Activated CD8-positive, alpha-beta memory T cell treated with anti-CD3 and anti-CD28 coated beads, Interleukin-2, amount 50 U/mL, for 4 hours (primary cell): ENCODE results near the gene BMERB1.
"Not testable (repeated sequence)": the region's sequence is repeated elsewhere in the genome, so short reads cannot be mapped to it uniquely, and the experiment has no call there.

ENCODE experiments used
- DNase-seq: peaks from one replicate; pipeline ENCODE4 v3.0.0-alpha.2; 2020

Gene BMERB1

GRCh38 chr16:15524966-15525365 is 90.6 kb downstream of the BMERB1 start:
- no peak for DNase-seq

DNA sequence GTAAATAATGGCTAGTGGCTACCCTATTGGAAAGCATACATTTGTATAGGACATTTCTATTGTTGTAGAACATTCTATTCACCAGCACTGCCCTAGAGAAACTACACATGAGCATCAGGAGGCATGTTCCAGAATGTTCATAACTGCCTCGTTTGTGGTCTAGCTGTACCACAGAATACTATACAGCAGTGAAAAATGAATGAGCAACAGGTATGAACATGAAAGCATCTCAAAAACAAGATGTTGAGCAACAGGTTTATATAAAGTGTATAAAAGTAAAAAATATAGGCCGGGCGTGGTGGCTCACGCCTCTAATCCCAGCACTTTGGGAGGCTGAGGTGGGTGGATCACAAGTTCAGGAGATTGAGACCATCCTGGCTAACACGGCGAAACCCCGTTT is 91.7 kb downstream of the BMERB1 start:
- DNase-seq, result no peak

GRCh38 chr16:15526731-15527130 is 92.3 kb downstream of the BMERB1 start:
- no peak for DNase-seq

DNA sequence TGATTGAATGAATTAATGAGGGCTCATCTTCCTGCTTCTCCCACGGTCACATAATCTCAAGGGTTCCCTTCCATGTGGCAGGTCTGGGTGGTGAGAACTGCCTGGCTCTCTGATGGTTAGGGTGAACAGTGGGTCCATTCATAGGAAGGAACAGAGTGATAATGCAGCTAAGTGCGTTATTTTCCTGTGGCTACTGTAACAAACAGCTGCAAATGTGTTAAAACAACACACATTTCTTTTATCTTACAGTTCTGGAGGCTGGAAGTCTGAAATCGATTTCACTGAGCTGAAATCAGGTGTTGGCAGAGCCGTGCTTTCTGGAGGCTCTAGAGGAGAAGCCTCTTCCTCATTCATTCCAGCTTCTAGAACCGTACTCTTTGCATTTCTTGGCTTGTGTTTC is 95.3 kb downstream of the BMERB1 start:
- DNase-seq, result no peak

GRCh38 chr16:15530085-15530484 is 95.7 kb downstream of the BMERB1 start:
- no peak for DNase-seq

DNA sequence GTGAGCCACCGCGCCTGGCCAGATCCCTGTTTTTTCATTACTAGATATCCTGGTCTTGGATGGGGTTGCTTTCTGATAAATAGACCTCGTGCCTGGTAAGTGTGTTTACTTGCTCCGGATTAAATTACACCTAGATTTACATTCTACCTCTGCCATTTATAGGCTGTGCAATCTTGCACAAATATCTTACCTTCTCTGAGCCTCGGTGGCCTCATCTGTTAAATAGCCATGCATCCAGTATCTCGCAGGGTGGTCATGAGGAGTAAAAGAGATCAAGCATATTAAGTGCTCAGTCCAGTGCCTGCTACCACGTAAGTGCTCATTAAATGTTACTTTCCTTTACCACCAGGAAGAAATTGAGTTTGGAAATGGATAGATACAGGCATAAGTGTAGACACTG is 98.4 kb downstream of the BMERB1 start:
- DNase-seq, result no peak

- DNase-seq, result no peak
These were observed 99.0 kb downstream of the BMERB1 start for GRCh38 chr16:15533386-15533785.

DNA sequence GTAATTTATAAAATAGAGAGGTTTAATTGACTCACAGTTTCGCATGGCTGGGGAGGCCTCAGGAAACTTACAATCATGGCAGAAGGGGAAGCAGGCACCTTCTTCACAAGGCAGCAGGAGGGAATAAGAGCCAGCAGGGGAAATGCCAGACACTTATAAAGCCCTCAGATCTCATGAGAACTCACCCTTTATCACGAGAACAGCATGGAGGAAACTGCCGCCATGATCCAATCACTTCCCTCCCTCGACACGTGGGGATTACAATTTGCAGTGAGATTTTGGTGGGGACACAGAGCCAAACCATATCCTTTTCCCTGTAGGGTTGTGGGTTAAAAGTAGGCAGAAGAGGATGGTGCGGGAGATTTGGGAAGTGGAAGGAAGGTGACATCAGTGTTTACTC is 101.4 kb downstream of the BMERB1 start:
- DNase-seq, result no peak

DNA sequence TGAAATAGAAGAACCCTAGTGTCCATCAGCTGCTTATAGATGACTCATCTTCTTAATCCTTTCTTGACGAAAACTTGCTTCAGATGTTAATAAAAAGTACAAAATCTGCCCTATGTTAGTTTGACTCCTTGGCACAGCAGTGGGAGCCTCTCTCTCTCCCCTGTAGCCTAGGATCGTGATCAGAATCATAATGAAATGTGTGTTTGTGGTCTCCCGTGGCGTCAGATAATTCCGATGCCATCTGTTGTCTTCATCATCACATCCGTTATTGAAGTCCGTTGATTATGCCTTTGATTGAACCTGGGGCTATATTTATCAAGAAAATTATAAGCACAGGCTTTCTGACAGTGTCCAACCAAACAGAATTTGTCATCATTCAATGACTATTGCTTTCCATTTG is 102.5 kb downstream of the BMERB1 start:
- no peak for DNase-seq

DNA sequence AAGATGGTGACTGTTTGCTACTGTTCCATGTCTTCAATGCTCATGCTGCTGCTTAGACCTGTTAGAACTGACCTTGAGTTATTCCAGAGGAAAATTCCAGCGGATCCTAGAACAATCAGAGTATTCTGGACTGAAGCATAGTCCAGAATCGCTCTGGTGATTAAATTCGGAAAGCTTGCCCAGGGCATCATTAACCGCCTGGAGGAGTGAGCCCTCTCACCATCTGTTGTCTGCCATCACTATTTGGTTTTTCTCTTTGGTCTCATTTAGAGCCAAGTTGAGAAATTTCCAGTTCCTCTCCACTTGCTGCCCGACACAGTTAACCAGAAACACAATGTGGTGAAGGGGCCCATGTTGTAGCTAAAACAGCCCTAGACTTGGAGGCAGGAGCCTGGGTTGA is 104.1 kb downstream of the BMERB1 start:
- DNase-seq, result no peak

- no peak for DNase-seq
These were observed 104.8 kb downstream of the BMERB1 start for GRCh38 chr16:15539197-15539596.

DNA sequence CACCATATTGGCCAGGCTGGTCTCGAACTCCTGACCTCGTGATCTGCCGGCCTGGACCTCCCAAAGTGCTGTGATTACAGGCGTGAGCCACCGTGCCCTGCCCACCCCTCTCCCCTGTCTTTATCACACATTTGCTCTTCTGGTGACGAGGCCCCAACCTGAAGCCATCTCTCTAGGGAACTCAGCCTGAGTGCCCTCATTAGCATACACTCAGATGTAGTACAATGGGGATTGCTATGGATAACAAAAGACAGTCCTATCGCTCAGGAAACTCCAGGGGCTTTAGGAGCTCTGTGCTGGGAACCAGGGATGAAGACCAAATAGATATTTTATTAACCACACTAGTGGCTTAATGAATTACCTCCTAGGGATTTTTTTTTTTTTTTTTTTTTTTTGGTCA is 107.9 kb downstream of the BMERB1 start:
- DNase-seq, result no peak

DNA sequence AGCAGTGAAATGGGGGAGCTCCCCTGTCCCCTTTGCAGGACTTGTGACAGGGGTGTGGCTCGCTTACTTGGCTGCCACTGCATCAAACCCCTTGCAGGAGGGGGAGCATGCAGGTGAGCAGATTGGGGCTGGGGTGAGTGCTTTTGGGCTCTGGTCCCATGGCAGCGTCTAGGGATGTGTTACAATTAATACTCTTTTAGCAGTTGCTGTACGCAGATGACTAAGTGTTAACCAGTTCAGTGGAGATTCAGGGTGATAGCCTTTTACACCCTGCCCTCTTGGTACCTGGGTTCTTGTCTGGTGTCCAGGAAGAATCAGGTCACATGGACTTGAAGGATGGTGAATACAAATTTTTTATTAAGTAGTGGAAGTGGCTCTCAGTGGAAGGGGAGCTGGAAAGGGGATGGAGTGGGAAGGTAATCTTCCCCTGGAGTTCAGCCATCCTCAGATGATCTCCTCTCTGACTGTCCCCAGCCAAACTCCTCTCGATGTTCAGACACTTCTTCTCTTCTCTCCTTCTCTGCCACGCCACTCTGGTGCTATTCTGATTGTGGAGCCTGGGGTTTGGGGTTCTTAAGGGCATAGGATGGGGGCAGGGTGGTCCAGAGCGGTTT is 108.5 kb downstream of the BMERB1 start:
- no peak for DNase-seq

DNA sequence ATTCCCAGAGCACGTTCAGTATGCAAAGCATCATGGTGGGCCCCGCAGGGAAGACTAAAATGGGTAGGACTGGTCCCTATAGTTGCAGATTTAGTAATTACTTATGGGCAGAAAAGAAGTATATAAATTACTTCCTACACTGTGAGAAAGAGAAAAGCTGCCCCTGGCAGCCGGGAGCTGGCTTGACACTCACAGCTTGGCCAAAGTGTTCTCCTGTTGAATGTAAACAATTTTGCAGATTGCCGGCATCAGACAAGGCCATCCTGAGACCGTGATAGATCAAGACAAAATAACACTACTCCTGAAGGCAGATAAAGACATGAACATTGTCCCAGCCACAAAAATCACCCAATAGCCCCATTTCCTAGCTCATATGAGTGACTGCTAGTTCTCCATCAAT is 110.0 kb downstream of the BMERB1 start:
- DNase-seq, result no peak

DNA sequence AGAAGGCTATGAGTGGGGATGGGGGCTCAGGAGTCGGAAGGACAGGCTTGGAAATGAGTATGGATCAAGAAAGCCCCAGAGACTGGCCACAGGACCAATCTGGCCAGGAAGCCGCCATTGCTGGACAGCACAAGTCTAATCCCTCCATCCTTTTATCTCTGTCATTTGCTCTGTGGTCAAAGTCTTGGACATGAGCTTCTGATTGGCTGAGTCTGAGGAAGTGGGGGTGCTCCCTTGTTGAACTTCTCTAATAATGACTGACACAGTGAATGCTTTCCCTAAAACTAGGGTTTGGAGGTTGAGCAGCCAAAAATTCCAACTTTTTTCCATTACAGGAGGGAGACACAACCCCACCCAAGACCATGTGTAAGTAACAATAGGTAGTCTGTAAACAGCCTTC is 111.2 kb downstream of the BMERB1 start:
- DNase-seq, result no peak

- DNase-seq, result not testable (repeated sequence)
These were observed 112.8 kb downstream of the BMERB1 start for GRCh38 chr16:15547072-15547767.

GRCh38 chr16:15547768-15548096 is 113.3 kb downstream of the BMERB1 start:
- DNase-seq, result no peak

DNA sequence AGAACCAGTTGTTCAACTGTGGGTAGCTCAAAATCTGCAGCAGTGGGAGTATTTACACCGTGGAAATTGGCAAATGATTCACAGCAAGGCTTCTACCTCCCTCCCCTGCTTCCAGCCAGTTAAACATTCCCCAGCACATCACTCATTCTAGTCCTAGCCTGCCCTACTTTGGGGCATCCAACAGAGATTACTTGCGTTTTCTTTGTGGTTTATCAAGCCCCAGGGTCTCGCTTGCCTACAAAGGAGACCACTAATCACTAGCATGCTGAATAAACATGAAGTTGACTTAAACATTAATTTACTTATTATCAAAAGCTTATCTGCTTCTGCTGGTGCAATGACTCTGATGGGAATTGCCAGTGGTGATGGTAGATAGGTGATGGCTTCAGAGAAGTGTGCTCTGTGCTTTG is 114.1 kb downstream of the BMERB1 start:
- DNase-seq, result no peak

DNA sequence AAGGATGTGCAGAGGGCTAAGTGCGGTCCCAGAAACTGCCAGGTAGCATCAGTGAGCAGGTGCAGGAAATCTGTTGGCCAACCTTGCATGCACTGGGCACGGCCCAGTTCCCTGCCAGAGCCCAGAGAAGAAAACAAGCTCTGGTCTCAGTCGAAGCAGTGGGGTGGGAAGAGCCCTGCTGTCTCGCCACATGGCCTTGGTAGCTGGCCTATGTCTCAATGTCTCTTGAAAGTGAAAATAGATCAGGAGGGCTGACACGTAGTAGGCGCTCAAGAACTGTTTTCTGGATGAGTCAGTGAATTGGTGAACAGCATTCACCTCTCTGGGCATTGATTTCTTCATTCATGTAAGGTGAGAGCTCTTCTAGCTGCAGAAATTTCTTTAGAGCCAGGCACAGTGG is 118.1 kb downstream of the BMERB1 start:
- no peak for DNase-seq

- no peak for DNase-seq
These were observed 119.1 kb downstream of the BMERB1 start for GRCh38 chr16:15553313-15554088.

DNA sequence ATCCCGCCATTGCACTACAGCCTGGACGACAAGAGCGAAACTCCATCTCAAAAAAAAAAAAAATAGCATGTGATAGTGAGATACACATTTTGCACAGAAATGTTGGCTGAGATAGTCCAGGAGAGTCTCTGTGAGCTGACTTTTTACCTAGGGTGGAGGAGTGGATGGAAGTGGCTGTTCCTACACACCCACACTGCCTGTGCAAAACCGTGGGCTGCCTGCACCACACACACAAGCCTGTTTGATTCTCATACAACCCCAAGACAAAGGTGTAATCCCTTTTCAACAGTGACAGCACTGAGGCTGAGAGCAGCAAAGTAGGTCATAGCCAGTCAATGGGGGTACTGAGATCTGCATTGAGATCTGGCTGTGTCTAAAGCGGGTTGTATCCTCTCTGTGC is 121.7 kb downstream of the BMERB1 start:
- no peak for DNase-seq

DNA sequence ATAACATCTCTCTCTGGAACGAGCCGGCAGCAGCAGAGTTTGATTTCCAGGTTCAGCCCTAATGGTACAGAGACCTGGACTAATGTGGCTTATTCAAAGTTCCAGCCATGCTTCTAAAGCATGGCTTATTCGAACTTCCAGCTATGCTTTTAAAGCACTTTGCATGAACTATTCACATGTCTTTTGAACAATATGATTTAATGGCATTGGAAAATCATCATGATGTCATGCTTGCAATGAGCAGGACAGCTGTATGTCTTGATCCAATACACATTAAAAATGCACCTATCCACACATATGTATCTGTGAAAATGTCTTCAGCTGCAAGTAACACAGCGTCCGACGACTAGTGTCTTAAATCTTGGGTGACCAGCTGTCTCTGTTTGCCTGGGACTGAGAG is 122.9 kb downstream of the BMERB1 start:
- DNase-seq, result no peak

GRCh38 chr16:15559176-15559575 is 124.8 kb downstream of the BMERB1 start:
- no peak for DNase-seq

DNA sequence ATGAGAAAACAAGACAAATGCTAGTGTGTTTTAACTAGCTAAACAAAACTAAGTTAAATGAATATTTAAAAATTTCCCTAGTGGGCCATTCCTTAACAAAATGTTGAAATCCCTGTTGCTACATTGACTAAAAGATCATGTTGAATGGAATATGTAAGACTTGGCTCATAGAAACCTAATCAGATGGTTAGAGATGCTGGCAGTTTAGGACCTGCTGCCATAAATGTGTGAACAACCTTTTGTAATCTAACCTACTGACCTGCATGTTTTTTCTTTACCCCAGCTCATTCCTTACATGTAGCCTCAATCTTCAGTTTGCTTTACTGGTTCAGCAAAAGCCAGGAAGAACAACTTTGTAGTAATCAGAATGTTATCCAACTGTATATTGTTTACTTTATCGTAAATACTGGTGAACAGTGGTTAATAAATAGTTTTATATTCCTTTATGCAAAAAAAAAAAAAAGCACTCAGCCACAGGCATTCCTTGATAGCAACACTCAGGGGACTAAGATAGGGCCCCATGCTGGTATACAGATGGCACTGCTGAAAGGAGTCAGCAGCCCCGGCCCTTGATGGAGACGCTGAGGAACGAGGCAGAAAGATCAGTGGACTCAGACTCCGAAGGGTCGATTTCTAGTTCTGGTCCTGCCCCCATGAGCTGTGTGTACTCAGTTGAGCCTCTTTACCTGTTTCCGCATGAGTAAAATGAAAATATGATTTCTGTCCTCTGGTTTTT is 130.4 kb downstream of the BMERB1 start:
- no peak for DNase-seq
